Gastroesophageal sphincter (tissue), 4 donors: ENCODE measurements around the gene UMAD1. TPM values are rescaled to one million over a fixed set of nuclear protein-coding genes. Genes with fewer than 3 reads are reported as not detected.
"Not testable (repeated sequence)": the region's sequence is repeated elsewhere in the genome, so short reads cannot be mapped to it uniquely, and the experiment has no call there.

Source experiments
- ATAC-seq: fragments of 150-250 bp; one replicate; pipeline ENCODE4 v1.9.1; 2016; ENCODE audit warnings: mild to moderate bottlenecking, moderate library complexity
- H3K27ac ChIP-seq, 4 donors: fragments of 200-600 bp; sonication (generic) in 3 of 4; 1 replicate in 3 of 4; 2 replicates in 1 of 4; pipeline ENCODE4 v1.5.1; 2016 to 2019
- H3K27me3 ChIP-seq: fragments of 200-600 bp; sonication (generic); one replicate; pipeline ENCODE4 v1.5.1; 2019
- H3K36me3 ChIP-seq, 2 donors: fragments of 200-600 bp; sonication (generic); one replicate each; pipeline ENCODE4 v1.5.1; 2019; ENCODE audit warnings: control low read depth in 1 of 2
- H3K4me1 ChIP-seq, 3 donors: fragments of 200-600 bp; sonication (generic); 1 replicate in 2 of 3; 2 replicates in 1 of 3; pipeline ENCODE4 v1.5.1; 2016 to 2019; ENCODE audit warnings: control low read depth in 2 of 3
- H3K4me3 ChIP-seq, 2 donors: fragments of 200-600 bp; sonication (generic); one replicate each; pipeline ENCODE4 v1.5.1; 2019; ENCODE audit warnings: mild to moderate bottlenecking in 1 of 2, moderate library complexity in 1 of 2
- H3K9me3 ChIP-seq, 3 donors: fragments of 200-600 bp; sonication (generic); one replicate each; pipeline ENCODE4 v1.5.1; 2017 to 2019; ENCODE audit warnings: control low read depth in 2 of 3
- CTCF ChIP-seq, 4 experiments: fragments of 200-600 bp in 2 of 4; fragments of 450-650 bp in 2 of 4; sonication (generic) in 1 of 4; IDR thresholded peaks; one replicate each; pipeline ENCODE4 v1.5.1; 2017 to 2019; ENCODE audit warnings: antibody characterized with exemption in 4 of 4, mild to moderate bottlenecking in 2 of 4, moderate library complexity in 2 of 4
- EP300 ChIP-seq: sonication (generic); formaldehyde crosslinking; IDR thresholded peaks from one replicate; pipeline ENCODE4 v1.6.1; 2017; ENCODE audit warnings: antibody characterized with exemption, mild to moderate bottlenecking
- POLR2A ChIP-seq, 2 donors: fragments of 450-650 bp; IDR thresholded peaks; one replicate each; pipeline ENCODE4 v1.6.1; 2017; ENCODE audit warnings: antibody characterized with exemption in 2 of 2, mild to moderate bottlenecking in 2 of 2, moderate library complexity in 1 of 2
- POLR2AphosphoS5 ChIP-seq: sonication (generic); formaldehyde crosslinking; IDR thresholded peaks from one replicate; pipeline ENCODE4 v1.6.1; 2017; ENCODE audit warnings: antibody characterized with exemption
- WGBS, 2 donors: methylation state at CpG; one replicate each; pipeline ENCODE4 v1.1.5; 2018; ENCODE audit warnings: low coverage in 1 of 2; 5-methylcytosine and 5-hydroxymethylcytosine counted together
- total RNA-seq, 4 donors: library from RNA; depleted of rRNA; stranded (reverse); fragments of >200 nt; gene quantifications; one replicate each; pipeline ENCODE4 v1.1.0, GENCODE V29; 2016

The UMAD1 gene
- total RNA-seq, 4 donors from 2014 or later, result 7.4 to 24.4 (median 15.9) TPM

DNA sequence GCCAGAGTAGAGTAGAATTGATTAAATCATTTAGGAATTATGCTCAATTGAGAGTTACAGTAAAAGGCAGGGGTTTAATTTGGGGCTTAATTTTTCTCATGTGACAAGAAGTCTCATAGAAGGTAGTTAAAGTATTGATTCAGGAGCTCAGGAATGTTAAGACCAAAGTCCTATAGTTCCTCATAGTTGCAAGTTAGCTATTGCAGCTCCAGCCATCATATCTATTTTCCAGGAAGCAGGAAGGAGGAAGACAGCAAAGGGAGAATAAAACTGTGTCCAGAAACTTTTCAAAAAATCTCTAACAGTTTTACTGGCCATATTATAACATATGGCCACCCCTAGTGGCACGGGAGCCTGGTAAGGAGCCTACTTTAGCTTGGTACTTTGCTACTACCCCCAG, 174.8 kb downstream of the UMAD1 start:
- WGBS, 2 donors, result 80 to 100% methylated on average over 1 of the region's 1 CpG
- Histone ChIP-seq H3K4me1 (no peaks in the 10 kb centered on the region), H3K27me3 (no peaks in the 10 kb centered on the region), H3K36me3 (peaks cover 0 to 4% of the 10 kb centered on the region in 2 donors), H3K9me3 (no peaks in the 10 kb centered on the region), H3K4me3 (no peak overlapping the region), H3K27ac (no peak overlapping the region)
- TF ChIP-seq CTCF (IDR thresholded peaks at IDR 0.05) (no peak), POLR2A (IDR thresholded peaks at IDR 0.05) (no peak), POLR2AphosphoS5 (no peak), EP300 (no peak)
- no peak for ATAC-seq

GRCh38 chr7:7816084-7816483, 175.5 kb downstream of the UMAD1 start:
- no peak for TF ChIP-seq POLR2AphosphoS5
- TF ChIP-seq POLR2A (IDR thresholded peaks at IDR 0.05), result no peak
- TF ChIP-seq EP300, result no peak
- no peak for TF ChIP-seq CTCF (IDR thresholded peaks at IDR 0.05)
- H3K4me1 ChIP-seq, result no peaks in the 10 kb centered on the region
- WGBS, 2 donors, result 87 to 100% methylated on average over 4 to 6 of the region's 7 CpGs
- ATAC-seq, result no peak
- H3K4me3 ChIP-seq, result no peak overlapping the region
- peaks cover 0 to 4% of the 10 kb centered on the region in 2 donors for H3K36me3 ChIP-seq
- no peak overlapping the region for H3K27ac ChIP-seq
- H3K9me3 ChIP-seq, result no peaks in the 10 kb centered on the region
- H3K27me3 ChIP-seq, result no peaks in the 10 kb centered on the region

DNA sequence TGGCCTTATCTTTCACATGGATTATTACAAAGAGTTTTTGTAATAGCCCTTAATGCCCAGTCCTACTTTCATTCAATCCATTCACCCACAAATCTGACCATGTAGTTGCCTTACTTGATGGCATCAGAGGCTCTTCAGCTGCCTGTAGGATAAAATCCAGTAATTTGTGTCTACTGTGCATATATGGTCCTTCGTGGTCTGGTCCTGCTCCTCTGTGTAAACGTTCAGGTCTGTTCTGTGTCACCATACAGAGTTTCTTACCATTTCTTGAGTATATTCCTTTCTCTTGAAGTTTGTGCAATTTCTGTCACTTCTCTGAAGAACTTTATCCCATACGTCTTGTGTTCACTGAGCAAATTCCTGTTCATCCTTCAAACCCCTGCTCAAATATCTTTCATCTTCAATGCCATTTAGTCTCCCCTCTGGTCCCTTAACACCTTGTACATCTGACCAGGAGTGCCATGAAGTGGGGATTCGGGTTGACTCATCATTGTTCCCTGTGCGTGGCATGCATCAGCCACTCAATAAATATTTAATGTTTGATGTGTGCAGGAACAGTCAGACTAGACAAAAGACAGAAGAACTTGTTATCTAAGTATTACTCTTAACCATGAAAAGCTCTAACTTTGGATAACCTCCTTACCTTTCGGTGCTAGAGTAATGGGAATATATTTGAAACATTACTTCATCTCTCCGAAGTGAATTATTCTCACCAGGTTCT, 176.4 kb downstream of the UMAD1 start:
- Histone ChIP-seq H3K36me3 (peaks cover 0 to 4% of the 10 kb centered on the region in 2 donors), H3K27ac (no peak overlapping the region), H3K4me3 (no peak overlapping the region), H3K27me3 (no peaks in the 10 kb centered on the region), H3K9me3 (no peaks in the 10 kb centered on the region), H3K4me1 (no peaks in the 10 kb centered on the region)
- 63 to 69% methylated on average over 7 of the region's 7 CpGs for WGBS, 2 donors
- TF ChIP-seq EP300 (no peak), CTCF (IDR thresholded peaks at IDR 0.05) (no peak)
- ATAC-seq, result no peak

- Histone ChIP-seq H3K36me3 (peaks cover 0 to 4% of the 10 kb centered on the region in 2 donors), H3K27ac (no peak overlapping the region), H3K4me3 (no peak overlapping the region), H3K4me1 (no peaks in the 10 kb centered on the region), H3K27me3 (no peaks in the 10 kb centered on the region), H3K9me3 (no peaks in the 10 kb centered on the region)
- 89 to 94% methylated on average over 2 of the region's 2 CpGs for WGBS, 2 donors
- no peak for ATAC-seq
- TF ChIP-seq POLR2AphosphoS5, result no peak
- no peak for TF ChIP-seq CTCF (IDR thresholded peaks at IDR 0.05)
- no peak for TF ChIP-seq POLR2A (IDR thresholded peaks at IDR 0.05)
- TF ChIP-seq EP300, result no peak
Observed at GRCh38 chr7:7817748-7818147, 177.2 kb downstream of the UMAD1 start.

- not testable (repeated sequence) for H3K27me3 ChIP-seq, H3K4me3 ChIP-seq, ATAC-seq, H3K36me3 ChIP-seq, H3K4me1 ChIP-seq, H3K9me3 ChIP-seq, H3K27ac ChIP-seq
- WGBS, 2 donors, result 93 to 100% methylated on average over 1 to 2 of the region's 2 CpGs
Observed at GRCh38 chr7:7818179-7818578, 177.6 kb downstream of the UMAD1 start.
